ENCODE data around the gene ZNF789.
"Not testable (repeated sequence)": the region's sequence is repeated elsewhere in the genome, so short reads cannot be mapped to it uniquely, and the experiment has no call there.

Gene ZNF789

GRCh38 chr7:99500637-99501009, 27.9 kb downstream of the ZNF789 start:
- TF ChIP-seq CTCF (conservative IDR thresholded peaks at IDR 0.05; ENCODE audit: low read depth, low read length), result no peak
- DNase-seq (ENCODE audit: low read depth), result no peak
- peak overlapping the region; percentile 97 for H3K4me3 ChIP-seq (ENCODE audit: low read length)

GRCh38 chr7:99501236-99501635, 28.5 kb downstream of the ZNF789 start:
- not testable (repeated sequence) for DNase-seq (ENCODE audit: low read depth); H3K4me3 ChIP-seq (ENCODE audit: low read length)

DNA sequence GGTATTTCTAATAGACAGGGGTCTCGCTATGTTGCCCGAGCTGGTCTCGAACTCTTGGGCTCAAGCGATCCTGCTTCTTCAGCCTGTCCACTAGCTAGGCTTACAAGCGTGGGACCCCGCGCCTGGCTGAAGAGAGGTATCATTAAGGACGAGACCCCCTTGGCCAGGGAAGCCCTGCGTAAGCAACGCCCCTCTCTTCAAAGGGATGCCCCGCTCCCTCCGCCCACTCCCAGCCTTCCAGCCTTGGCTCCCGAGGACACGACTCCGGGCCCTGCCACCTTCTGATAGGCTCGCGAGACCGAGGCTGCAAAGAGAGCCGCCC, 31.6 kb downstream of the ZNF789 start:
- H3K4me3 ChIP-seq (ENCODE audit: low read length), result peak overlapping the region; percentile 98
- TF ChIP-seq CTCF (conservative IDR thresholded peaks at IDR 0.05; ENCODE audit: low read depth, low read length), result no peak
- DNase-seq (ENCODE audit: low read depth), result no peak

- no peak for TF ChIP-seq CTCF (conservative IDR thresholded peaks at IDR 0.05; ENCODE audit: low read depth, low read length)
- peak; percentile 87 for DNase-seq (ENCODE audit: low read depth)
- H3K4me3 ChIP-seq (ENCODE audit: low read length), result peak within 1 kb of the TSS; percentile 98
Measured at GRCh38 chr7:99504603-99505323, 32.1 kb downstream of the ZNF789 start, which contains the start of gene ZKSCAN5. Gene ZKSCAN5 (plus strand): TSS chr7:99504662. CDS start chr7:99506045, 1,383 bp downstream.

GRCh38 chr7:99505324-99505662, 32.6 kb downstream of the ZNF789 start:
- H3K4me3 ChIP-seq (ENCODE audit: low read length), result peak overlapping the region; percentile 98
- DNase-seq (ENCODE audit: low read depth), result no peak
- TF ChIP-seq CTCF (conservative IDR thresholded peaks at IDR 0.05; ENCODE audit: low read depth, low read length), result no peak

- TF ChIP-seq CTCF (conservative IDR thresholded peaks at IDR 0.05; ENCODE audit: low read depth, low read length), result no peak
- H3K4me3 ChIP-seq (ENCODE audit: low read length), result no peak overlapping the region
- DNase-seq (ENCODE audit: low read depth), result no peak
Measured at GRCh38 chr7:99514050-99514449, 41.4 kb downstream of the ZNF789 start.

DNA sequence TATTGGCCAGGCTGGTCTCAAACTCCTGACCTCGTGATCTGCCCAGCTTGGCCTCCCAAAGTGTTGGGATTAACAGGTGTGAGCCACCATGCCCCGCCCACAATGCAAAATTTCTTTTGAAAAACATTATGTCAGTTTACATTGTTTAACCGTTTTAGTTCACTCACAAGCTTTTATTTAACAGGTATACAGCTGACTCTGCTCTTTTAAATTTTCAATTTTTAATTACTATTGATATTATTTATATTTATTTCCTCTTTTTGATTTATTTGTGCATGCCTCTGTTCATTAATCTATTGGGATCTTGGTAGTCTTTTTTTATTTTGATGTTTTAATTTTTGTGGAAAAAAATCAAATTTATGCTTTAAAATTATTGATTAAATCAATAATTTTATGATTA, 48.7 kb downstream of the ZNF789 start:
- DNase-seq (ENCODE audit: low read depth), result no peak
- TF ChIP-seq CTCF (conservative IDR thresholded peaks at IDR 0.05; ENCODE audit: low read depth, low read length), result no peak
- H3K4me3 ChIP-seq (ENCODE audit: low read length), result no peak overlapping the region
